GM18499 (cell line): ENCODE measurements around the gene PHRF1.

Experiments
- ATAC-seq: cut with Tn5 transposase; IDR thresholded peaks from one replicate; pipeline ENCODE4 v1.9.1; 2021; ENCODE audit warnings: moderate number of reproducible peaks; ENCODE audit not compliant: insufficient read depth, unreplicated experiment

PHRF1 gene

GRCh38 chr11:593347-593746 lies 17.1 kb downstream of the PHRF1 start:
- ATAC-seq = no peak

GRCh38 chr11:595400-595799 lies 19.1 kb downstream of the PHRF1 start:
- ATAC-seq = no peak

- ATAC-seq = no peak
Measured at GRCh38 chr11:596374-596773, 20.1 kb downstream of the PHRF1 start.

- ATAC-seq = no peak
Measured at GRCh38 chr11:597166-597725, 21.0 kb downstream of the PHRF1 start.

GRCh38 chr11:598005-598680 lies 21.9 kb downstream of the PHRF1 start:
- no peak for ATAC-seq

- ATAC-seq = no peak
Measured at GRCh38 chr11:601573-602245, 25.4 kb downstream of the PHRF1 start.

- ATAC-seq = no peak
Measured at GRCh38 chr11:603154-603553, 26.9 kb downstream of the PHRF1 start.

- no peak for ATAC-seq
Measured at GRCh38 chr11:605286-606129, 29.2 kb downstream of the PHRF1 start.

- ATAC-seq = no peak
Measured at GRCh38 chr11:606245-606644, 30.0 kb downstream of the PHRF1 start.

GRCh38 chr11:607020-607780 lies 30.9 kb downstream of the PHRF1 start:
- no peak for ATAC-seq

GRCh38 chr11:607971-608659 lies 31.8 kb downstream of the PHRF1 start:
- no peak for ATAC-seq

- no peak for ATAC-seq
Measured at GRCh38 chr11:608791-609251, 32.6 kb downstream of the PHRF1 start.

GRCh38 chr11:609341-609811 lies 33.1 kb downstream of the PHRF1 start:
- no peak for ATAC-seq

GRCh38 chr11:610146-610801 lies 34.0 kb downstream of the PHRF1 start:
- ATAC-seq = no peak

- no peak for ATAC-seq
Measured at GRCh38 chr11:611001-611996, 35.0 kb downstream of the PHRF1 start.

GRCh38 chr11:612201-612960 lies 36.1 kb downstream of the PHRF1 start:
- ATAC-seq = no peak

- no peak for ATAC-seq
Measured at GRCh38 chr11:612961-613300, 36.7 kb downstream of the PHRF1 start.
